K562 (cell line): ENCODE results near the gene GMPR. TPM values are rescaled to one million over a fixed set of nuclear protein-coding genes. Genes with fewer than 3 reads are reported as not detected.

Experiments used
- ERF ChIP-seq: fragments of 450-650 bp; formaldehyde crosslinking; IDR thresholded peaks from 2 replicates; pipeline ENCODE4 v1.4.0; 2020; ENCODE audit warnings: mild to moderate bottlenecking, mixed read lengths
- ESRRA ChIP-seq: fragments of 450-650 bp; IDR thresholded peaks from 2 replicates; pipeline ENCODE4 v1.6.1; 2014; ENCODE audit warnings: low read depth, mild to moderate bottlenecking, moderate library complexity, borderline replicate concordance
- FOXP1 ChIP-seq: sonication (generic); formaldehyde crosslinking; IDR thresholded peaks from 2 replicates; pipeline ENCODE4 v1.8.0; 2022; ENCODE audit warnings: mild to moderate bottlenecking, missing genetic modification reagents
- GTF2A2 ChIP-seq: IDR thresholded peaks from 2 replicates; pipeline ENCODE4 v1.6.1; 2016; ENCODE audit warnings: mild to moderate bottlenecking, missing genetic modification characterization, missing compliant biosample characterization
- HCFC1 ChIP-seq: IDR thresholded peaks from 2 replicates; pipeline ENCODE4 v1.6.1; 2012; ENCODE audit warnings: low read depth, low read length, improper control_type of control experiment
- JUN ChIP-seq, 2 experiments: sonication (generic) in 1 of 2; formaldehyde crosslinking in 1 of 2; IDR thresholded peaks; 2 replicates each; pipeline versions ENCODE4 v1.6.1 to v1.8.0; 2012 to 2022; ENCODE audit warnings: borderline replicate concordance in 2 of 2, mild to moderate bottlenecking in 2 of 2, improper control_type of control experiment in 1 of 2, low read depth in 1 of 2, low read length in 1 of 2, missing genetic modification reagents in 1 of 2
- RAD51 ChIP-seq: fragments of 450-650 bp; IDR thresholded peaks from 2 replicates; pipeline ENCODE4 v1.7.1; 2016; ENCODE audit warnings: low read depth, mild to moderate bottlenecking, borderline replicate concordance
- RBM25 ChIP-seq: fragments of 200-400 bp; formaldehyde crosslinking; IDR thresholded peaks from 2 replicates; pipeline ENCODE4 v1.6.1; 2018; ENCODE audit warnings: low read length, low read depth, moderate library complexity; ENCODE audit not compliant: severe bottlenecking
- ZBTB5 ChIP-seq: fragments of 450-650 bp; IDR thresholded peaks from 2 replicates; pipeline ENCODE4 v1.6.1; 2017; ENCODE audit warnings: antibody characterized with exemption
- ZC3H4 ChIP-seq: sonication (generic); formaldehyde crosslinking; IDR thresholded peaks from 2 replicates; pipeline ENCODE4 v1.9.0; 2021; ENCODE audit warnings: missing genetic modification reagents, borderline replicate concordance
- ZFP1 ChIP-seq: fragments of 450-650 bp; formaldehyde crosslinking; IDR thresholded peaks from 2 replicates; pipeline ENCODE4 v1.4.0; 2020; ENCODE audit warnings: mild to moderate bottlenecking, mixed read lengths
- ZNF551 ChIP-seq: fragments of 250-450 bp; sonication (Bioruptor Pico); IDR thresholded peaks from 2 replicates; pipeline ENCODE4 v1.5.0; 2021; ENCODE audit warnings: mild to moderate bottlenecking, moderate library complexity
- ZNF79 ChIP-seq: fragments of 250-450 bp; sonication (Bioruptor Pico); IDR thresholded peaks from 2 replicates; pipeline ENCODE4 v1.4.0; 2020; ENCODE audit warnings: low read depth, mild to moderate bottlenecking, moderate library complexity
- polyA plus RNA-seq, 8 experiments: library from polyadenylated mRNA; depleted of rRNA in 4 of 8; stranded (reverse) in 5 of 8; unstranded in 3 of 8; fragments of >200 nt; fragmentation: Nextera tagmentation in 2 of 8; fragmentation: Illumina TruSeq in 1 of 8; extraction: Ambion mirVana in 2 of 8; extraction: Trizol in 1 of 8; gene quantifications; 2 replicates each; pipeline versions ENCODE4 v1.2.1 to v1.2.3, GENCODE V29; 2011 to 2014; ENCODE audit warnings: inconsistent platforms in 1 of 8, missing spikeins in 1 of 8
- total RNA-seq, 7 experiments: library from RNA; depleted of rRNA in 6 of 7; stranded (reverse); fragments of >200 nt in 6 of 7; fragmentation: Illumina TruSeq in 2 of 7; extraction: Trizol in 2 of 7; gene quantifications; 2 replicates each; pipeline versions ENCODE4 v1.2.1 to v1.2.3, GENCODE V29; 2011 to 2021; ENCODE audit warnings: low replicate concordance in 1 of 7
- TF ChIP-seq, protein P1 (sequence below): sonication (generic); formaldehyde crosslinking; IDR thresholded peaks from 2 replicates; pipeline ENCODE4 v1.8.0; 2022; ENCODE audit warnings: mild to moderate bottlenecking, missing genetic modification reagents
- TF ChIP-seq, protein P2 (sequence below): conservative IDR thresholded peaks from 2 replicates; pipeline ENCODE4 v1.6.1; 2011; ENCODE audit warnings: low read depth, mild to moderate bottlenecking, low read length; ENCODE audit not compliant: control insufficient read depth
- TF ChIP-seq, protein P3 (sequence below): fragments of 450-650 bp; formaldehyde crosslinking; IDR thresholded peaks from 2 replicates; pipeline ENCODE4 v1.4.0; 2020; ENCODE audit warnings: mild to moderate bottlenecking, mixed read lengths
- TF ChIP-seq, protein P4 (sequence below): fragments of 450-650 bp; IDR thresholded peaks from 2 replicates; pipeline ENCODE4 v1.6.1; 2018; ENCODE audit not compliant: partially characterized antibody

GMPR gene
- total and polyA plus RNA-seq, 9 of the 15 experiments (the other 6 are each of a cell fraction or from before 2014, with no cell fraction given) = 34.6 to 83.7 (median 49.8) TPM

- TF ChIP-seq, protein P1, sequence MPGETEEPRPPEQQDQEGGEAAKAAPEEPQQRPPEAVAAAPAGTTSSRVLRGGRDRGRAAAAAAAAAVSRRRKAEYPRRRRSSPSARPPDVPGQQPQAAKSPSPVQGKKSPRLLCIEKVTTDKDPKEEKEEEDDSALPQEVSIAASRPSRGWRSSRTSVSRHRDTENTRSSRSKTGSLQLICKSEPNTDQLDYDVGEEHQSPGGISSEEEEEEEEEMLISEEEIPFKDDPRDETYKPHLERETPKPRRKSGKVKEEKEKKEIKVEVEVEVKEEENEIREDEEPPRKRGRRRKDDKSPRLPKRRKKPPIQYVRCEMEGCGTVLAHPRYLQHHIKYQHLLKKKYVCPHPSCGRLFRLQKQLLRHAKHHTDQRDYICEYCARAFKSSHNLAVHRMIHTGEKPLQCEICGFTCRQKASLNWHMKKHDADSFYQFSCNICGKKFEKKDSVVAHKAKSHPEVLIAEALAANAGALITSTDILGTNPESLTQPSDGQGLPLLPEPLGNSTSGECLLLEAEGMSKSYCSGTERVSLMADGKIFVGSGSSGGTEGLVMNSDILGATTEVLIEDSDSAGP (CRISPR knock-in tag) = no peak
- TF ChIP-seq, protein P2, sequence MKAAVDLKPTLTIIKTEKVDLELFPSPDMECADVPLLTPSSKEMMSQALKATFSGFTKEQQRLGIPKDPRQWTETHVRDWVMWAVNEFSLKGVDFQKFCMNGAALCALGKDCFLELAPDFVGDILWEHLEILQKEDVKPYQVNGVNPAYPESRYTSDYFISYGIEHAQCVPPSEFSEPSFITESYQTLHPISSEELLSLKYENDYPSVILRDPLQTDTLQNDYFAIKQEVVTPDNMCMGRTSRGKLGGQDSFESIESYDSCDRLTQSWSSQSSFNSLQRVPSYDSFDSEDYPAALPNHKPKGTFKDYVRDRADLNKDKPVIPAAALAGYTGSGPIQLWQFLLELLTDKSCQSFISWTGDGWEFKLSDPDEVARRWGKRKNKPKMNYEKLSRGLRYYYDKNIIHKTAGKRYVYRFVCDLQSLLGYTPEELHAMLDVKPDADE = no peak
- TF ChIP-seq GTF2A2 (tag) (peak; percentile 93), ZBTB5 (no peak), ESRRA (no peak), ZNF79 (CRISPR knock-in tag) (peak; percentile 91), ZNF551 (CRISPR knock-in tag) (no peak), RAD51 (no peak), ZC3H4 (CRISPR knock-in tag) (no peak), RBM25 (no peak), ZFP1 (CRISPR knock-in tag) (peak; percentile 85), FOXP1 (CRISPR knock-in tag) (no peak; the same call in 1 of the 2 replicates), ERF (CRISPR knock-in tag) (peak; percentile 42; the same call in 1 of the 2 replicates), HCFC1 (no peak), JUN (IDR thresholded peaks at IDR 0.05; ENCODE audit: borderline replicate concordance, low read depth, low read length) (no peak), JUN (CRISPR knock-in tag; IDR thresholded peaks at IDR 0.05; ENCODE audit: borderline replicate concordance) (no peak)
- TF ChIP-seq, protein P3, sequence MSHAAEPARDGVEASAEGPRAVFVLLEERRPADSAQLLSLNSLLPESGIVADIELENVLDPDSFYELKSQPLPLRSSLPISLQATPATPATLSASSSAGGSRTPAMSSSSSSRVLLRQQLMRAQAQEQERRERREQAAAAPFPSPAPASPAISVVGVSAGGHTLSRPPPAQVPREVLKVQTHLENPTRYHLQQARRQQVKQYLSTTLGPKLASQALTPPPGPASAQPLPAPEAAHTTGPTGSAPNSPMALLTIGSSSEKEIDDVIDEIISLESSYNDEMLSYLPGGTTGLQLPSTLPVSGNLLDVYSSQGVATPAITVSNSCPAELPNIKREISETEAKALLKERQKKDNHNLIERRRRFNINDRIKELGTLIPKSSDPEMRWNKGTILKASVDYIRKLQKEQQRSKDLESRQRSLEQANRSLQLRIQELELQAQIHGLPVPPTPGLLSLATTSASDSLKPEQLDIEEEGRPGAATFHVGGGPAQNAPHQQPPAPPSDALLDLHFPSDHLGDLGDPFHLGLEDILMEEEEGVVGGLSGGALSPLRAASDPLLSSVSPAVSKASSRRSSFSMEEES = peak; percentile 19; the same call in 1 of the 2 replicates
- TF ChIP-seq, protein P4, sequence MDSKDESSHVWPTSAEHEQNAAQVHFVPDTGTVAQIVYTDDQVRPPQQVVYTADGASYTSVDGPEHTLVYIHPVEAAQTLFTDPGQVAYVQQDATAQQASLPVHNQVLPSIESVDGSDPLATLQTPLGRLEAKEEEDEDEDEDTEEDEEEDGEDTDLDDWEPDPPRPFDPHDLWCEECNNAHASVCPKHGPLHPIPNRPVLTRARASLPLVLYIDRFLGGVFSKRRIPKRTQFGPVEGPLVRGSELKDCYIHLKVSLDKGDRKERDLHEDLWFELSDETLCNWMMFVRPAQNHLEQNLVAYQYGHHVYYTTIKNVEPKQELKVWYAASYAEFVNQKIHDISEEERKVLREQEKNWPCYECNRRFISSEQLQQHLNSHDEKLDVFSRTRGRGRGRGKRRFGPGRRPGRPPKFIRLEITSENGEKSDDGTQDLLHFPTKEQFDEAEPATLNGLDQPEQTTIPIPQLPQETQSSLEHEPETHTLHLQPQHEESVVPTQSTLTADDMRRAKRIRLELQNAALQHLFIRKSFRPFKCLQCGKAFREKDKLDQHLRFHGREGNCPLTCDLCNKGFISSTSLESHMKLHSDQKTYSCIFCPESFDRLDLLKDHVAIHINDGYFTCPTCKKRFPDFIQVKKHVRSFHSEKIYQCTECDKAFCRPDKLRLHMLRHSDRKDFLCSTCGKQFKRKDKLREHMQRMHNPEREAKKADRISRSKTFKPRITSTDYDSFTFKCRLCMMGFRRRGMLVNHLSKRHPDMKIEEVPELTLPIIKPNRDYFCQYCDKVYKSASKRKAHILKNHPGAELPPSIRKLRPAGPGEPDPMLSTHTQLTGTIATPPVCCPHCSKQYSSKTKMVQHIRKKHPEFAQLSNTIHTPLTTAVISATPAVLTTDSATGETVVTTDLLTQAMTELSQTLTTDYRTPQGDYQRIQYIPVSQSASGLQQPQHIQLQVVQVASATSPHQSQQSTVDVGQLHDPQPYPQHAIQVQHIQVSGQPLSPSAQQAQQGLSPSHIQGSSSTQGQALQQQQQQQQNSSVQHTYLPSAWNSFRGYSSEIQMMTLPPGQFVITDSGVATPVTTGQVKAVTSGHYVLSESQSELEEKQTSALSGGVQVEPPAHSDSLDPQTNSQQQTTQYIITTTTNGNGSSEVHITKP = no peak
These were observed 2.3 kb upstream of the GMPR start (continued) for GRCh38 chr6:16236009-16236501.
